HG03457 (cell line): Measurements from ENCODE around the gene NUP188.
"Not testable (repeated sequence)": the region's sequence is repeated elsewhere in the genome, so short reads cannot be mapped to it uniquely, and the experiment has no call there.

ENCODE experiments used
- ATAC-seq: cut with Tn5 transposase; IDR thresholded peaks from one replicate; pipeline ENCODE4 v1.9.1; 2021; ENCODE audit warnings: moderate number of reproducible peaks; ENCODE audit not compliant: unreplicated experiment

Gene NUP188

DNA sequence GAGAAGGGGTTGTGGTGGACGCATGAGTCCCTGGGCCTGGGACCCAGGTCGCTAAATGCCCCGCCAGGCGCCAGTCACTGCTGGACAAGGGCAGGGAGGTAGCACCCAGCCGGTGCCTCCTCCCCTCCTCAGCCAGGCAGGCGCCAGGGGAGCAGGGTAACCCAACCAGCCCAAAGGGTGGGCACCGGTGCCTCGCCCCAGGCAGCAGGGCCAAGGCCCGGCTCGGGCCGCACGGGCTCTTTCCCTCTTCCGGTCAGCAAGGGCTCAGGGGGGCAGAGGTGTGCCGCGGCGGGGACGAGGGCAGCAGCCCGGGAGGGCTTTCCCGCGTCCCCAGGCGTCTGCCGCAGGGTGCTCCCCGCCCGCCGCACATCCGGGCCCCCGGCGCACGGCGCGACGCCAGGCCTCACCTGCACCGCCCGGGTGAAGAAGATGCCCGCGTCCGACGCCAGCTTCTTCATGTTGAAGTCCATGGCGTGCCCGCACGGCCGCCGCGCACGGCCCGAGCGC is 80.2 kb downstream of the NUP188 start:
- peak; percentile 36 for ATAC-seq

DNA sequence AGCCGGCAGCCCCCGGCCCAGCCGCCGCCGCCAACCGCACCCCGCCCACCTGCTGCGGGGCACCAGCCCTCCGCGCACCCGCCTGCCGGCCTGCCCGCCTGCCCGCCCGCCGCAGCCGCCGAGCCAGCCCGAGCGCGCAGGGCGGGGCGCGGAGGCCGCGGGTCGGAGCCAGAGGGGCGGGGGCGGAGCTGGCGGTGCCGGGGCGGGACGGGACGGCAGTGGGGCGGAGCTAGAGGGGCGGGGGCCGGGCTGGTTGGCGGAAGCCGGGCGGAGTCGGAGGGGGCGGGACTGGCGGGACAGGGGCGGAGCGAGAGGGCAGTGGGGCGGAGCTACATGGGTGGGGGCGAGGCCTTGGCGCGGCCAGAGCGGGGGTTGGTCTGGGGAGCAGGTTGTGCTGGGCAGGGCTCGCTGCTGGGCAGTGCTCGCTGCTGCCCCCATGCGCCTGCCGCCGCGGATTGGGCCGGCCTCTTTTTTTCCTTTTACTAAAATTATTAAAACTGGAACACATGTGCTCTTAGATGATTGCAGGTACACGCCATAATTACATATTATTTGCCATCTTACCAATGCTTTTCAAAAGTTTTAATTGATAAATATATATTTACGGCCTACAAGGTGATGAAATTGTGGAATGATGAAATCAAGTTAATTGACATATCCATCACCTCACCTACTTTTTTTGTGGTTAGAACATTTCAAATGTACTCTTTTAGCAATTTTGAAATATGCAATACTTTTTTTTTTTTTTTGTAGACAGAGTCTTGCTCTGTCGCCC is 80.9 kb downstream of the NUP188 start, which contains the start of gene SH3GLB2:
Gene SH3GLB2, minus strand, starts transcription at position 140 of the 775 bp plus-strand sequence. CDS start 177 bp downstream, outside the sequence.
- peak; percentile 49 for ATAC-seq

DNA sequence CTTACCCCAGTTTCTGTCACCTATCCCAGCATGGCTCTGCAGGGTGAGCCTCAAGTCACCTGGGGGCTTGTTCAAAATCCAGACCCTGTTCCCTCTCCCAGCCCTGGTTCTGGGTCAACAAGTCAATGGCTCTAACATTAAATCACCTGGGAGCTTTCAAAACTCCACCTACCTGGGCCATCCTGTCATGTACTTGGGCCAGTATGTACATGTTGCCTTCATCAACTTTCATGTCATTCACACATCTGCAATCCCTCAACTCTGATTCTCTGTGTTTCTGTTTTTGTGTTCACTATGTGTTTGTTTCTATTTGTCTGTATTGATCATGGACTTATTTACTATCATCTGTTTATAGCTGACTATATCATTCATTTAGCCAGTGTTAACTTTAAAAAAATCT is 82.7 kb downstream of the NUP188 start:
- ATAC-seq, result no peak

DNA sequence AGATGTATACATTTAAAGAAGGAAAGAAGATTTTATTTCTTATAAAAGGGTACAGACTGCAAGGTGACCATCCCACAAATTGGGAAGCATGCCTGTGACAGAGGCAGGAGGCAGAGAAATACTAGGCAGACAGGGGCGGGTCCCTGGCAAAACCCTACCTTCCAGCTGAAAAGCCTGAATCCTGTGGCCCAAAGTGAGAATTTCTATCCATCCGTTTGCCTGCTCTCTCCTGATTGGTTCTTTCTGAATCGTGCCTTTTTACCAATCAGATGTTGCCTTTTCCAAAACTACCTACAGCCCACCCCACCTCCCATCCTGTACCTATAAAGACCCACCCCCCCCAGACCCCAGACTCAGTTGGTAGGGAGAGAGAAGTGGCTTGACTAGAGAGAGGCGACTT is 84.0 kb downstream of the NUP188 start:
- no peak for ATAC-seq

DNA sequence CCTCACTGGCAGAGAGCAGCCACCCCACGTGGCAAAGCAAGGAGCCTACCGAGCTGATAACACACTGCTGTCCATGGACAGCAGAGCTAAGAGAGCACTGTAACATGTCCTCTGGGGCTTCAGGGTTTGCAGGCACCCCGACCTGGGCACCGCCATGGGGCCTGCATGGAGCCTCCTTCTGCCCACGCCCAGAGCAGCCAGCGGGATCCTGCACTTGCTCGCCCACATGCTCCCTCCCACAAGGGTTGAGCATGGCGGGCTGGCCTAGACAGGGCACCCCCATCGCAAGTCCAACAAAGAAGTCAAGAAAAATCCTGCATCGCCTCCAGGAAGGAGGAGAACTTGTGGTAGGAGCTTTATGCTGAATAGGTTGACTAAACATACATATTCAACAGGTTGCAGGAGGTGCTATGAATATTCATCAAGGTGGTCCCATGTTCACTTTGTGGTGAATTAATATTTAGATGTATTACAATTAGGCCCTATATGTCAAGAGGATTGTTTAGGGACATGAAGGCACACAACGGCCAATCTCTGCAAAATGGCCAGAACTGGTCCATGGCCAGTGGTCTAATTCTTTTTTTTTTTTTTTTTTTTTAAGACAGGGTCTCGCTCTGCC is 85.2 kb downstream of the NUP188 start:
- no peak for ATAC-seq

DNA sequence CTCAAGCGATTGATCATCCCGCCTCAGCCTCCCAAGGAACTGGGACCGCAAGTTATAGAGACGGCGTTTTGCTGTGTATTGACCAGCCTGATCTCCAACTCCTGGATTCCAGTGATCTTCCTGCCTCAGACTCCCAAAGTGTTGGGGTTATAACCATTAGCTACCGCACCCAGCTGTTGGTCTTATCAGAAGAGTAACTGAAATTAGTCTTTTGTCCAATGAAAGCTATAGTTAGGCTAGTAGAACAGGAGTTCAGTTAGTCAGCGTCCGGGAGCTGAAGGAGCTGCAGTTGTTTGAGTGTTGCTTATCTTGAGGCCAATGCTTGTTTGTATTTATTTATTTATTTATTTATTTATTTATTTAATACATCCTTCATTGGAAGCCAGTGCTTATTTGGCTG is 85.7 kb downstream of the NUP188 start:
- no peak for ATAC-seq

DNA sequence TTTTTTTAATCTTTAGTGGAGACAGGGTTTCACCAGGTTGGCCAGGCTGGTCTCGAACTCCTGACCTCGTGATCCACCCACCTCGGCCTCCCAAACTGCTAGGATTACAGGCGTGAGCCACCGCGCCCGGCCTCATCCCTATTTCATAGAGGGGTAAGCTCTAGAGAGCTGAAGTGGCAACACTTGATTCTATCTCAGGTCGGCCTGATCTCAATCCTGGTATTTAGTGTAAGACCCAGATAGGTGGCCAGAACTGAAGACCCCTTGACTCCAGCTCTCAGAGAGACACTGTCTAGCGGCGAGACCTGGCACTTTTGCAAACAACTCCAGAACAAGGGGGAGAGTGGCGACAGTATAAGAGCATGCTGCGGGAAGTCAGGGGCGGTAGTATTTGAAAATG is 88.3 kb downstream of the NUP188 start:
- not testable (repeated sequence) for ATAC-seq

DNA sequence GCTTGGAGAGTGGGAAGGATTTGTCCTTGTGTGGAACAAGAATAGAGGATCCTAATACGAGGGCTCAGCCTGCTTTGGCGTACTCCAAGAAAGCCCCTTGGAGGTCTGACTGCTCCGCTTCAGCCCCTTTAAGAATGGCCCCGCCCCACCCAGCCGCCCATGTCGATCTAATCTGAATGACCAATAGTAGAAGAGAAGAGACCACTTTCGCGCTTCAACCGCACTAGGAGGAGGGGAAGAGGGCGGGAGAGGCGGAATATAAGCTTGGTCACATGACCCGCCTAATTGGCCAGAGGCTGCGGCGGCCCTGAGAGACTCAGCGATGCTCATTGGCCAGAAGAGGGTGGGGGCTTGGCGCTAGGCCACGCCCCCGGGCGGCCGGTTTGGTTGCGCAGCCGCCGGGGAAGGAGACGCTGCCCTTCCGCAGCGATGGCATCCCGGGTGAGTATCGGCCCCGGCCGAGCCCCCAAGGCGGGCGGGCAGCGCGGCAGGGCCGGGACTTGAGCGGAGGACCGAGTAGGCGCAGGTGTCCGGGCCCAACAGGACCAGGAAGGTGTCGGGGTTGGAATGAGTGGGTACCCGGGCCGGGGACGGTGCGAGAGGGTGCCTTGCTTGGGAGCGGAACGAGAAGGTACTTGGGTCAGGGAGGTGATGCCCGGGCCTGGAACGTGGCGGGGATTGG is 88.9 kb downstream of the NUP188 start, which contains the start of gene MIGA2:
Gene MIGA2, plus strand, starts transcription at position 386 of the 682 bp plus-strand sequence. CDS start 3,969 bp downstream, outside the sequence.
- peak; percentile 73 for ATAC-seq

DNA sequence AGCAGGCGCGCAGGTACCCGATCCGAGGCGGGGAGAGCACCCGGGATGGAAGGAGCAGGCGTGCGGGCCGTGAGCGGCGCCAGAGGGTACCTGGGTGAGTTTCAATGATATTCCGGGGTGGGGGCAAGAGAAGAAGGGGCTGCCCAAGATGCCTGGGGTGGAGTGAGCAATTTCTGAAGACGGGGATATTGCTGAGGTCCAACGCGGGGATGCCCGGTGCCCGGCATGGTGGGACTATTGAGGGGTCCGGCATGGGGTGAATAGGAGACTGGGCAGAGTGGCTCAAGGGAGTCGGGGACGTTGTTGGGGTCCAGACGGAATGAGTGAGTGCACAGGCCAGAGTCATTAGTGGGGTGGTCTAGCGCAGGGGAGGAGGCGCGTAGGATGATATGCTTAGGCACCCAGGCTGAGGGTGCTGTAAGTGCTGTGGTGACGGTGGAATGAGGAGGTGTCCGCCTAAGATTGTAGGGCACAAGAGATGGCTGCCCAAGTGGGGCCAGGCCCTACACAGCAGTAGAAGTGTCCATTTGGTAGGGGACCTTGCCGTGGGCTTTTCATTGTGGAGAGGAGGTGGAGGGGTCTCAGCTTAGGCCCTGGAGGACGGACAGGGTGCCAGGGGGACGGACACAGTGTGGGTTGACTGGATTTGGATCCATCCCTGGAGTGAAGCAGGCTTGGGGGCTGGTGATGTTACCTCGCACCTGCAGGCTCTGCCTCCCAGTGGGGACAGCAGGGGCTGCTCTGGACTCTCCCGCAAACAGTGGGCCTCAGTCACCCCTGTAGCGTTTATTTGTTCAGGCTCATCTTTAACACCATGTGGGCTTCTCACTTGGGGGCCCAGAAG is 89.6 kb downstream of the NUP188 start:
- no peak for ATAC-seq

DNA sequence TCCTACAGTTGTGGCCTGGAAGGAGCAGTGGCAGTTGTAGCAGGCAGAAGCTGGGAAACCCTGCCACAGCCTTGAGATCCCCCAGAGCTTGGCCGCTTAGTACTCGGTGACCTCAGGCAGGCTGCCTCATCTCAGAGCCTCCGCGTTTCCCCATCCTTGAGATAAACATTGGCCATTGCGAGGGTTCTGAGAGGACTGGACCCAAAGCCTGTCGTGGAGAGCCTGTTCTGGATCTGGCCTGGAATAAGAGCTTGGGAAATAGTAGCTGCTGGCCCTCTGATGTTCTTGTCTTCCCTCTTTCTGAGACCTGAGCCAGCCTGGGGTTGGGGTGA is 90.2 kb downstream of the NUP188 start:
- ATAC-seq, result no peak

DNA sequence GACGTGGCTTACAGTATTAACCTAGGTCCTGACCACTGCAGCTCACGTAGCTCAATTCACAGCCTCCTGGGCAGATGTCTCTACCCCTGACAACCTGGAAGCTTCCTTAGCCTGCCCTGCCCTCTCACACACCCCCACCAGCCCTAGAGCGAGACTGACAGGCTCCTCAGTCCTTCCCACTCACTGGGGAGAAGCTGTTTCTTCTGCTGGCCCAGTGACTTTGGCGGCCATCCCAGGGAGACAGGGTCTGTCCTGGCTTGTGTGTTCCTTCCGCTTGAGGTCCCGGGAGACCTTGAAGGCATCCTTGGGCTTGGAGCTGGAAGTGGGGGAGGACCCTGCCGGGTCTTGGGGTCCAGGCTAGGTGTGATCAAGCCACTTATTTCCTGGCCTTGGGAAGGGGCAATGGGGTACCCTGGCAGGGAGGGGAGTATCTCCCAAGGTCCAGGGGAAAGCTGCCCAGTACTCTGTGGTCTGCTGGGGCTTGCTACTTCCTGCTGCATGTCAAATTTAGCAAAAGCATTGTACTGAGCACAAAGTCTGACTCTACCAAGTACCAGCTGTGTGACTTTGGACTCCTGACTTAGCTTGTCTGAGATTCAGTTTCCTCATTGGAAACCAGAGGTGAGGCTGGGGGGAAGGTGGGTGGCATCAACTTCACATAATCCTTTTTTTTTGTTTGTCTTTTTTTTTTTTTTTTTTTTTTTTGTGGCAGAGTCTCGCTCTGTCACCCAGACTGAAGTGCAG is 90.8 kb downstream of the NUP188 start:
- no peak for ATAC-seq

DNA sequence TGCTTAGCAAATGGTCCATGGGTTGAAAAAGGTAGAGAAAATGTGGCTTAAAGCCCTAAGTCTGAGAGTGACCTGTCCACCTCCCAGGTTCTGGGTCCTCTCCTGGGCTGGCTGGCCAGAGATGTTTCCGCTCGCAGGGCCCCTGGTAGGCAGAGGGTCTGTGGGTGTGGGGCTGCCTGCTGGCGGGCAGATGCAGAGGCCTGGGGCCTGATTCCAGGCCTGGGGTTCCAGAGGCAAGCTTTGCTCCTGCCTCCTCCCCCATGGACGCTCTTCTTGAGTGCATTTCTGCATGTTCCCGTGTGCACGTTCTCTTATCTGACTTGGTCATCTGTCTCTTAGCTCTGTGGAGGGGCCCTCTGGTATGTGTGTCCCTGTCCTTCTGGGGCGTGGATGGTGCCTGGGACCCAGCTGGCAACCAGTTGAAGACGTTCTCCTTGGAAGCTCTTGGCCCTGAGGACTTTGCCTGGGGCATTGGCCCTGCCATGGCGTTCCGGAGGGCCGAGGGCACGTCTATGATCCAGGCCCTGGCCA is 92.7 kb downstream of the NUP188 start:
- no peak for ATAC-seq

DNA sequence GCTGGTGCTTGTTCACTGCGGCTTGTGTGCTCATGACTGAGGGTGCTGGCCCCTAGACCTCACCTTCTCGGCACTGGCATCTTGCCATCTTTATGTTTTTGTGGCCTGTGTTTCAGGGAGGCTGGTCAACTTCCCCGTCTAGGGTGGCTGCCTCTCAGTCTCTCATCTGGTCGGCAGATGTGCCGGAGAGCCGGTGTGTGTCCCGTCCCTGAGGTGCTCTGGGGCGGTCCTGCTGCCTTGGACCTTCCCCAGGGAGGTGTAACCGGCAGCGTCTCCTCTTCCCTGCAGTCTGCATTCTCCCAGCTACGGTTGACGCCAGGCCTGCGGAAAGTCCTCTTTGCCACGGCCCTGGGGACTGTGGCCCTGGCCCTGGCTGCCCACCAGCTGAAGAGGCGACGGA is 94.5 kb downstream of the NUP188 start:
- ATAC-seq, result no peak

DNA sequence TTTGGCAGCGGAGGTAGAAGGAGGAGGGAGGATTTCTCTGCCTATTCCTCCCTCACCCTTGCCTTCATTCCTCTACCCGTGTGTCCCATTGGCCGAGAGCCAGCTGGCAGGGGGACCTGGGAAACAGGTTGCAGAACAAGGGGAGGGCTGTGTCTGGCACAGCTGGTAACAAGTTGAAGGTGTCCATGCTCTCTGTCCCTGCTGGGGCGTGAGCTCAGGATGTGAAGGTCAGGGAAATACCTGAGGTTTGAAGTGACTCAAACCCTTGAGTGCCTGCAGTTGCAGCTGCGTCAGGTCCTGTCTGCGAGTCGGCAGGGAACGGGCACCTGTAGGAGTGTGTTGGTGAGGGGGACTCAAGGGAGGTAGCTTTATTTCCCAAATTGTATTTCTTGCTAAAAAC is 105.1 kb downstream of the NUP188 start:
- ATAC-seq, result no peak

DNA sequence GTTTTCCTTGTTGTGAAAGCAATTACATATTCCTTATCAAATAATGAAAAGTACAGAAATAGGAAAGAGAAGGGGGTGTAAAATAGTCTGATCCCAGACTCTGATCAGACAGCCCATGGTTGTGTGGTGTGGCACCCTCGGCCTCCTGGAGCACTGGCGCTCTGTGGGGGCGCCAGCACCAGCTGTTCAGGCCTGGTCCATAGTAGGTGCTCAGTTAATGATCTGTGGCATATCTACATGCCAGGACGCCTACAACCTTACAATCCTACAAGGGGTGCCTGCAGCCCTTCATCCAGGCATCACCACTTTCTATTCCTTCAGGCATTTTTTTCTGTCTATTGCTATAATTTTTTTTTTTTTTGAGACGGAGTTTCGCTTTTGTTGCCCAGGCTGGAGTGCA is 105.5 kb downstream of the NUP188 start:
- ATAC-seq, result no peak

DNA sequence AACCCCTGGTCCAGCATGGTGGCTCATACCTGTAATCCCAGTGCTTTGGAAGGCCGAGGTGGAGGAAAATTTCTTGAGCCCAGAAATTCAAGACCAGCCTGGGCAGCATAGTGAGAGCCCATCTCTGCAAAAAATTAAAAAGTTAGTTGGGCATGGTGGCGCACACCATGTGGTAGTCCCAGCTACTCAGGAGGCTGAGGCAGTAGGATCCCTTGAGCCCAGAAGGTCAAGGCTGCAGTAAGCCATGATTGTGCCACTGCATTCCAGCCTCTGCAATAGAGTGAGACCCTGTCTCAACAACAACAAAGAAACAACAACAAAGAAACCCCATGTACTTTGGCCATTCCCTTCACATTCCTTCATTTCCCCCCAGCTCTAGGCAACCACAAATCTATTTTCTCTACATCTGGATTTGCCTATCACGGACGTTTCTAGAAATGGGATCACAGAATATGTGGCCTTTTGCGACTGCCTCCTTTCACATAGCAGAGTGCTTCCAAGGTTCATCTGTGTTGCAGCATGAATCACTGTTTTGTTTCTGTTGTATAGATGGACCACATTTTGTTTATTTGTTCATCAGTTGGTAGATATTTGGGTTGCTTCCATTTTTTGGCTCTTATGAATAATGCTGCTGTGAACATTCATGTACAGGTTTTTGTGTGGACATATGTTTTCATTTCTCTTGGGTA is 106.8 kb downstream of the NUP188 start:
- no peak for ATAC-seq
